ENCODE results near the gene ANKFY1.

The ANKFY1 gene

GRCh38 chr17:4176808-4177472 lies 86.8 kb downstream of the ANKFY1 start:
- DNase-seq: no peak

DNA sequence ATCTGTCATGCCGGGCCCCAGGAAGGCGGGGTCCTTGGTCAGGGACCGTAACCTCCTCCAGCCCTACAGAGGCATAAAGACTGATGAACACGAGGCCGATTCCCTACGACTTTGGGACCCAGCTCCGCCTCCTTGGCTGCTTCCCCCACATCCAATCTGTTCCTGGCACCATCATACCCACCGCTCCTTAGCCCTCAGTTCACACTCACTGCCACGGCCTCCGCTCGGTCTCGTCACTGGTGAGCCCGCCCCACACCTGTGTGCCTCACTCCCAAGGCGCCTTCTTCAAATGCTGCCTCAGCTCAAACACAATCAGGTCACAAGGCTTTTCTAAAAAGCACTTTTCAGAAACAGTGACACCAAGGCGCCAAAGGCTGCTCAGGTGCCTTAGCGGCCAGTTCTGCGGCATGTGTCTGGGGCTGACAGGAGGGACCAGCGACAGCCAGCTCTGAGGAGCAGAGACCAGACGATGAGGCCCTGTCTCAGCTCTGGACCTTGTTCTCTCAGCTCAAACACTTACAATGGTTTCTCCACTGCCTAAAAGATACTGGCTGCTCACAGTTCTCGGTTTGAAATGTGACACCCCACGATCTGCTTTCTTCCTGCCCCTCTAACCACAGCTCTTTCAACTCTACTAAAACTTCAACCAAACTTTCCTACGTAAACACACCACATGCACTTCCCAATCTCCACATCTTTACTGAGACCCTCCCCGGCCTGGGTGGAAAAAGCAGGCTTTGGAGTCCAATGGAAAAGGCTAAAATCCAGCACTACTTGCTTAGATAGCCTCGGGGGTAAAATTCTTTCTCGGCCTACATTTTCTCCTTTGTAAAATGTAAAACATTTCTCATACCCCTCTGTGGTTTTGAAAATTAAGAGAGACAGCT lies 87.6 kb downstream of the ANKFY1 start:
- no peak for DNase-seq

GRCh38 chr17:4174556-4174955 lies 89.2 kb downstream of the ANKFY1 start:
- DNase-seq: no peak

DNA sequence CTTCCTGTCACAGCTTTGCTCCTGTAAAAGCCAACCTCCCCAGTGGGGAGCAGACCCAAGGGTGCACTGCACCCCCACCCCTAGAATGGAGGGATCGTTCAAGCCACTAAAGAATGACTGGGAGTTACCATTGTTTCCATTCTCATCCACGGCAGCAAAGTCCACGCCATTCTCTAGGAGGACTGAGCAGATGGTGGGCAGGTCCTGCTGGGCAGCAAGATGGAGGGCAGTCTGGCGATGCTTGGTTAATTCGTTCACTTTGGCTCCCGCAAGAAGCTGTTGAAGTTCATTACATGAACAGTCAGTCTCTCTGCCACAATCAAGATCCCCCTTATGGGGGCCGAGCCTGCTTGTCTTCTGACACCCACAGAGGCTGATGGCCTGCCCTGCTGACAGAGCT lies 90.0 kb downstream of the ANKFY1 start:
- DNase-seq: no peak

GRCh38 chr17:4172356-4172755 lies 91.4 kb downstream of the ANKFY1 start:
- DNase-seq: no peak

GRCh38 chr17:4170639-4171280 lies 93.0 kb downstream of the ANKFY1 start:
- DNase-seq: no peak

GRCh38 chr17:4167786-4168185 lies 96.0 kb downstream of the ANKFY1 start:
- DNase-seq: no peak

DNA sequence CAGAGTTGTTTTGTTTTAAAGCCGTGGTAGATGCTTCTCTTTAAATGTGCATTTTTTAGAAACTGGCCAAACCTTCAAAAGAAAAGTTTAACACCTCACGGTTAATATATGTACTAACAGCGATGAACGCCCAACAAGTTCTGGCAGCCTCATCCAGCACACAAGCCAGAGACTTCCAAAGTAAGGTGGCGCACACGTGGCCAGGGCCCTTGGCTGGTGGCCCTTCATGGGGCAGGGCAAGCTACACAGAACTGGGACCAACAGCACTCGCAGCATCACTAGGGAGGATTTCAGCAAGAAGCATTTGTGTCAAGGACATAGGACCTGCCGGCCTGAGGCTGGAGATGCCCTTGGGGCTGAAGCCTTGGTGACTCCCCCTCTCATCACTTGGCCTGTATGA lies 97.4 kb downstream of the ANKFY1 start:
- no peak for DNase-seq

GRCh38 chr17:4165301-4166010 lies 98.3 kb downstream of the ANKFY1 start:
- DNase-seq: no peak

DNA sequence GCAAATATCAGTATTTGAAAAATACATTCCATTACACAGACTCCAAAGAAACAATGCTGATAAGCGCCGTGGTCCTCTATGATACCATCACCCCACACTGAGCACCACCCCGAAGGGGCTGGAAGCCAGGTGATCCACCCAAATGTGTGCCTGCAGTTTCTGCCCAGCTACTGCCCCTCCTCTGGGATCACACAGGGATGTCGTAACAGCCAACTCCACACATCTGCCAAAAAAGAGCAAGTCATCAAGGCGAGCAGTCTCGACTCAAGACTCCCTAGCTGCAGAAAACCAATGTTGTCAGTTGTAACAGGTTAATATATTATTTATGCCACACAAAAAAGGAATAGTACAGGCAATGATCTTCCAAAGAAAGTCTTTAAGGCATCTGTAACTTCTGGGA lies 99.8 kb downstream of the ANKFY1 start:
- DNase-seq: no peak

GRCh38 chr17:4162775-4163466 lies 100.9 kb downstream of the ANKFY1 start:
- DNase-seq: no peak

DNA sequence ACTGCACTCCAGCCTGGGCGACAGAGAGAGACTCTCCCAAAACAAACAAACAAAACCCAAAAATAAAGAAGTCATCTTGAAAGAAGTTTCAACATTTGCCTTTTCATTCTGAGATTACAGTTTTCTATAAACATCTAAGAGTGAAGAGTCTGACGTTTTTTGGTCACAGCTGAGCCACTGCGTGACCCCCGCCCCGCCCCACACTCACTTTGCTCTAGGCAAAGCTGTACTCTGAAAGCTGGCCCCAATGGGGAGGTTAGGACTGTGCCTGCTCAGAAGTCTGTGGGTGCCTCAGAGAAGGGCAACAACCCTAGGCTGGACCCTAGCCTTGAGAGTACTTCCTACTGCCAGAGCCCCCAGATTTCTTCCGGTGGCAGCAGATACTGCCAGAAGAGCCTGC lies 101.5 kb downstream of the ANKFY1 start:
- no peak for DNase-seq

- DNase-seq: no peak
Measured at GRCh38 chr17:4161967-4162305, 101.8 kb downstream of the ANKFY1 start.

DNA sequence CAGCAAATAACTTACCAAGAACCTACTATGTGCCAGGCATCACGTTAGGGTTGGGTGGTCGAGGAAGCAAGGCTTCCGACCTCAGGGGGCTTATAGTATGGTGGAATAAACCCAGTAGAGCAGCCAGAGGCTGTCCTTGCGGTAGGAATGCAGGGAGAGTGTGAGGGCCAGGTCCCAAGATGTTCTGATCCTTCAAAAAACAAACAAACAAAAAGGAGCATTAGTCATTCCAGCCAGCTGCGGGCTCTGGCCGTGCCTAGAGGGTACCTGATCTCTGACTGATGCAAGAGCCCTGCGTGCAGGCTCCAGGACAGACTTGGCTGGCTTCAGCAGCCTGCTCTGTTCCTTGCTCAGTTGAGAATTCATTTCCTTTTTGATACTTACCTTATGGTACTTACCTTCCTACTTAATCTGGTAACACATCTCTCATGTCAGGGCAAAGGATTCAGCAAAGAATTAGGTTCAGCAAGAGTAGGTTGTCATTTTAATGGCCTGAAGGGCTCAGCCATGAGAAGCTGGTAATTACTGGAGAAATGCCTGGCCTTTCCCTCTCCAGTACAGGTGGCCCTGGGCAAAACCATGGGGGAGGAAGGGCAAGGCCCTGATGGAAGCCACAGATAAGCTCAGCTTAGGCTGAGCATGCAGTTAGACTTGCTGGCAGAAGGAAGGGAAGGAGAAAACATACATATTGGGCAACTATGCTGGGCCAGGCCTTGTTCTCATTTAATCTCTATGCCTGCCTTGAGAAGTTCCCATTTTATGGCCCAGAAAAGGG lies 102.4 kb downstream of the ANKFY1 start:
- DNase-seq: peak; percentile 3

DNA sequence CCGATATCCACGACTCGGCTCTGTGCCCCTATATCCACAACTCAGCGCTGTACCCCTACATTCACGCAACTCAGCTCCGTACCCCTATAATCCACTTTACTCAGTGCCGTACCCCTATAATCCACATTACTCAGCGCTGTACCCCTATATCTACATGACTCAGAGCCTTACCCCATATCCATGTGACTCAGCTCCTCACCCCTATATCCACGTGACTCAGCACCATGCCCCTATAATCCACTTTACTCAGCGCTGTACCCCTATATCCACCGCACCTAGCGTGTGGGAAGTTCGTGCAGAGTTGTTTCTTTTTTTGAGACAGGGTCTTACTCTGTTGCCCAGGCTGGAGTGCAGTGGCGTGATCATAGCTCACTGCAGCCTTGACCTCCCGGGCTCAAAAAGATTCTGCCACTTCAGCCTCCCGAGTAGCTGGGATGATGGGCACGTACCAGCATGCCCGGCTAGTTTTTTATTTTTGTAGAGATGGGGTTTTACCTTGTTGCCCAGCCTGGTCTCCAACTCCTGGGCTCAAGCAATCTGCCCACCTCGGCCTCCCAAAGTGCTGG lies 103.4 kb downstream of the ANKFY1 start:
- DNase-seq: no peak

DNA sequence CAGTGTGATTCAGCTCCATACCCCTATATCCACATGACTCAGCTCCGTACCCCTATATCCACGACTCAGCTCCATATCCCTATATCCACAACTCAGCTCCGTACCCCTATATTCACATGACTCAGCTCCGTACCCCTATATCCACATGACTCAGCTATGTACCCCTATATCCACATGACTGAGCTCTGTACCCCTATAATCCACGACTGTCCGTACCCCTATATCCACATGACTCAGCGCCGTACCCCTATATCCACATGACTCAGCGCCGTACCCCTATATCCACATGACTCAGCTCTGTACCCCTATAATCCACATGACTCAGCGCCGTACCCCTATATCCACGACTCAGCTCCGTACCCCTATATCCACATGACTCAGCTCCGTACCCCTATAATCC lies 104.0 kb downstream of the ANKFY1 start:
- no peak for DNase-seq

GRCh38 chr17:4157618-4158333 lies 106.0 kb downstream of the ANKFY1 start:
- no peak for DNase-seq

GRCh38 chr17:4156750-4157381 lies 106.9 kb downstream of the ANKFY1 start:
- DNase-seq: no peak

- DNase-seq: no peak
Measured at GRCh38 chr17:4155980-4156620, 107.7 kb downstream of the ANKFY1 start.

- no peak for DNase-seq
Measured at GRCh38 chr17:4154201-4154600, 109.6 kb downstream of the ANKFY1 start.
